H9 (cell line): ENCODE measurements around the gene CALR. TPM values are rescaled to one million over a fixed set of nuclear protein-coding genes. Genes with fewer than 3 reads are reported as not detected.

Experiments
- DNase-seq: peaks from one replicate; pipeline ENCODE4 v3.0.0-alpha.2; 2017
- H2AFZ ChIP-seq: one replicate; pipeline ENCODE4 v1.6.1; 2013; ENCODE audit warnings: mild to moderate bottlenecking, low read length, control low read depth, moderate library complexity
- H2AK5ac ChIP-seq: 2 replicates; pipeline ENCODE4 v1.6.1; 2013; ENCODE audit warnings: low read length, control low read depth, mixed read lengths; ENCODE audit not compliant: insufficient read length
- H2BK120ac ChIP-seq: one replicate; pipeline ENCODE4 v1.6.1; 2013; ENCODE audit warnings: low read depth, mild to moderate bottlenecking, low read length, control low read depth, inconsistent platforms; ENCODE audit not compliant: poor library complexity, severe bottlenecking
- H2BK12ac ChIP-seq: 2 replicates; pipeline ENCODE4 v1.6.1; 2013; ENCODE audit warnings: low read length, control low read depth, mixed read lengths, low read depth; ENCODE audit not compliant: insufficient read length
- H2BK15ac ChIP-seq: 2 replicates; pipeline ENCODE4 v1.6.1; 2013; ENCODE audit warnings: low read depth, low read length, control low read depth
- H2BK20ac ChIP-seq: one replicate; pipeline ENCODE4 v1.6.1; 2013; ENCODE audit warnings: low read depth, mild to moderate bottlenecking, low read length, control low read depth, inconsistent platforms; ENCODE audit not compliant: poor library complexity, severe bottlenecking
- H2BK5ac ChIP-seq: 2 replicates; pipeline ENCODE4 v1.6.1; 2013; ENCODE audit warnings: low read length, control low read depth, mixed read lengths; ENCODE audit not compliant: insufficient read length
- H3K14ac ChIP-seq: 2 replicates; pipeline ENCODE4 v1.6.1; 2013; ENCODE audit warnings: low read length, control low read depth; ENCODE audit not compliant: insufficient read depth
- H3K18ac ChIP-seq: 2 replicates; pipeline ENCODE4 v1.6.1; 2013; ENCODE audit warnings: low read depth, mild to moderate bottlenecking, mixed read lengths, low read length, control low read depth; ENCODE audit not compliant: insufficient read length
- H3K23ac ChIP-seq: 2 replicates; pipeline ENCODE4 v1.6.1; 2013; ENCODE audit warnings: low read length, control low read depth, mixed read lengths, low read depth; ENCODE audit not compliant: insufficient read length
- H3K23me2 ChIP-seq: 2 replicates; pipeline ENCODE4 v1.6.1; 2013; ENCODE audit warnings: low read depth, mild to moderate bottlenecking, mixed read lengths, low read length, control low read depth; ENCODE audit not compliant: insufficient read length, poor library complexity, severe bottlenecking
- H3K27ac ChIP-seq: 2 replicates; pipeline ENCODE4 v1.5.1; 2013; ENCODE audit warnings: low read length, control low read depth, mixed read lengths, low read depth; ENCODE audit not compliant: insufficient read length
- H3K27me3 ChIP-seq: 2 replicates; pipeline ENCODE4 v1.6.1; 2013; ENCODE audit warnings: low read length, control low read depth, inconsistent platforms; ENCODE audit not compliant: insufficient read depth
- H3K4ac ChIP-seq: 2 replicates; pipeline ENCODE4 v1.6.1; 2013; ENCODE audit warnings: low read depth, mild to moderate bottlenecking, control low read depth, inconsistent platforms, low read length, moderate library complexity
- H3K4me1 ChIP-seq: 2 replicates; pipeline ENCODE4 v1.6.1; 2013; ENCODE audit warnings: low read length, control low read depth, inconsistent platforms; ENCODE audit not compliant: insufficient read depth
- H3K4me2 ChIP-seq: 2 replicates; pipeline ENCODE4 v1.6.1; 2013; ENCODE audit warnings: low read length, control low read depth, mixed read lengths; ENCODE audit not compliant: insufficient read length, insufficient read depth
- H3K56ac ChIP-seq: 2 replicates; pipeline ENCODE4 v1.6.1; 2013; ENCODE audit warnings: low read depth, mild to moderate bottlenecking, mixed read lengths, low read length, control low read depth; ENCODE audit not compliant: insufficient read length
- H3K79me1 ChIP-seq: 2 replicates; pipeline ENCODE4 v1.6.1; 2013; ENCODE audit warnings: low read depth, mild to moderate bottlenecking, moderate library complexity, low read length, control low read depth, inconsistent platforms; ENCODE audit not compliant: insufficient read depth, poor library complexity, severe bottlenecking
- H3K79me2 ChIP-seq: 2 replicates; pipeline ENCODE4 v1.6.1; 2013; ENCODE audit warnings: low read length, control low read depth, inconsistent platforms; ENCODE audit not compliant: insufficient read depth
- H3K9ac ChIP-seq: 2 replicates; pipeline ENCODE4 v1.6.1; 2013; ENCODE audit warnings: low read length, control low read depth, mixed read lengths; ENCODE audit not compliant: insufficient read length; ENCODE audit errors: extremely low read depth
- H3K9me3 ChIP-seq: one replicate; pipeline ENCODE4 v1.6.1; 2013; ENCODE audit warnings: low read depth, low read length, inconsistent platforms; ENCODE audit not compliant: control insufficient read depth
- H3T11ph ChIP-seq: one replicate; pipeline ENCODE4 v1.6.1; 2013; ENCODE audit warnings: mild to moderate bottlenecking, low read length, control low read depth, inconsistent platforms
- H4K20me1 ChIP-seq: one replicate; pipeline ENCODE4 v1.6.1; 2013; ENCODE audit not compliant: control insufficient read depth, insufficient read length, insufficient read depth
- H4K5ac ChIP-seq: 2 replicates; pipeline ENCODE4 v1.6.1; 2013; ENCODE audit warnings: low read depth, mild to moderate bottlenecking, mixed read lengths, low read length, control low read depth; ENCODE audit not compliant: insufficient read length
- H4K8ac ChIP-seq: replicated peaks from 2 replicates; pipeline ENCODE4 v1.6.1; 2013; ENCODE audit warnings: low read length, control low read depth, mixed read lengths, low read depth; ENCODE audit not compliant: insufficient read length
- H4K91ac ChIP-seq: 2 replicates; pipeline ENCODE4 v1.6.1; 2013; ENCODE audit warnings: low read depth, mild to moderate bottlenecking, moderate library complexity, mixed read lengths, low read length, control low read depth; ENCODE audit not compliant: insufficient read length
- H3K27ac Mint-ChIP-seq, 3 experiments: 2 replicates in 2 of 3; 3 replicates in 1 of 3; pipeline ENCODE4 v1.8.0; 2020 to 2021; ENCODE audit warnings: mixed read lengths in 3 of 3, mild to moderate bottlenecking in 1 of 3, moderate library complexity in 1 of 3
- H3K27me3 Mint-ChIP-seq: 2 replicates; pipeline ENCODE4 v1.8.0; 2021; ENCODE audit warnings: low read depth, mild to moderate bottlenecking, moderate library complexity, mixed read lengths
- H3K36me3 Mint-ChIP-seq, 3 experiments: 2 replicates in 2 of 3; 3 replicates in 1 of 3; pipeline ENCODE4 v1.8.0; 2020 to 2021; ENCODE audit warnings: low read depth in 3 of 3, mixed read lengths in 3 of 3; ENCODE audit not compliant: insufficient read depth in 1 of 3
- H3K4me1 Mint-ChIP-seq, 2 experiments: 2 replicates each; pipeline ENCODE4 v1.8.0; 2020; ENCODE audit warnings: mixed read lengths in 2 of 2
- H3K4me3 Mint-ChIP-seq, 2 experiments: 2 replicates in 1 of 2; 3 replicates in 1 of 2; pipeline ENCODE4 v1.8.0; 2020 to 2021; ENCODE audit warnings: mild to moderate bottlenecking in 2 of 2, mixed read lengths in 2 of 2, moderate library complexity in 1 of 2
- H3K9me3 Mint-ChIP-seq, 2 experiments: 2 replicates in 1 of 2; 3 replicates in 1 of 2; pipeline ENCODE4 v1.8.0; 2020; ENCODE audit warnings: mild to moderate bottlenecking in 2 of 2, mixed read lengths in 2 of 2, moderate library complexity in 1 of 2
- CTCF ChIP-seq: fragments of 200-600 bp; sonication (generic); conservative IDR thresholded peaks from 3 replicates; pipeline ENCODE4 v1.8.0; 2021; ENCODE audit warnings: antibody characterized with exemption, mild to moderate bottlenecking
- WGBS: extraction: QIAGEN DNeasy Blood & Tissue Kit; methylation state at CpG from one replicate; pipeline ENCODE4 v1.1.7; 2013; ENCODE audit warnings: missing lambda C conversion rate, low lambda C conversion rate, mixed read lengths; ENCODE audit not compliant: insufficient read length; ENCODE audit errors: extremely low coverage; 5-methylcytosine and 5-hydroxymethylcytosine counted together
- total RNA-seq: library from RNA; stranded (reverse); gene quantifications from 2 replicates; pipeline ENCODE4 v1.2.1, GENCODE V29; 2021

Gene CALR
- total RNA-seq, 1 experiment from 2014 or later: 887 TPM

- WGBS: no CpG with 5 or more reads among the region's 5 CpGs
- Histone ChIP-seq H3K9ac (no peak overlapping the region), H2AK5ac (no peak overlapping the region), H4K8ac (no peak overlapping the region), H3K18ac (no peak overlapping the region), H2BK120ac (no peak overlapping the region), H3K27me3 (peaks cover 34% of the 10 kb centered on the region), H4K20me1 (peaks cover 5% of the 10 kb centered on the region), H3K79me1 (no peaks in the 10 kb centered on the region), H2BK20ac (no peak overlapping the region), H3T11ph (no peak overlapping the region), H2BK5ac (no peak overlapping the region), H2BK12ac (no peak overlapping the region), H2AFZ (no peak overlapping the region), H2BK15ac (no peak overlapping the region), H3K9me3 (no peaks in the 10 kb centered on the region), H3K4ac (no peak overlapping the region), H3K23ac (no peak overlapping the region), H3K23me2 (peaks cover 4% of the 10 kb centered on the region), H3K4me2 (no peak overlapping the region), H4K5ac (no peak overlapping the region), H3K14ac (no peak overlapping the region), H4K91ac (no peak overlapping the region), H3K56ac (no peak overlapping the region), H3K27ac (no peak overlapping the region), H3K4me1 (no peaks in the 10 kb centered on the region), H3K79me2 (no peaks in the 10 kb centered on the region)
- H3K27me3 Mint-ChIP-seq: peaks cover 57% of the 10 kb centered on the region
- no peak for DNase-seq
- peaks cover 5 to 11% of the 10 kb centered on the region in 2 experiments for H3K4me1 Mint-ChIP-seq
- TF ChIP-seq CTCF: no peak
- no peak overlapping the region for H3K27ac Mint-ChIP-seq
- H3K36me3 Mint-ChIP-seq: peaks cover 0 to 2% (median 0%) of the 10 kb centered on the region in 3 experiments; a peak in 1 of 7 replicates
- peaks cover 2 to 9% of the 10 kb centered on the region in 2 experiments; a peak in 3 of 5 replicates for H3K9me3 Mint-ChIP-seq
- no peak overlapping the region for H3K4me3 Mint-ChIP-seq
These were observed 52.9 kb downstream of the CALR start for GRCh38 chr19:12991296-12991695.
